T-helper 1 cell treated with Interleukin-12 subunit alpha and Interleukin-12 subunit beta and Interleukin-4 antibody, amounts not matched to agents 30 ng/mL and 1 ng/mL, for 36 hours (primary cell): Measurements from ENCODE around the gene GJB5. TPM values are rescaled to one million over a fixed set of nuclear protein-coding genes. Genes with fewer than 3 reads are reported as not detected.

Source experiments
- intact Hi-C: fragments of 100-400 bp; cut with micrococcal nuclease; formaldehyde crosslinking; loops from one replicate; pipeline ENCODE4 v1.15.1; 2024
- total RNA-seq: library from RNA; stranded (reverse); gene quantifications from 2 replicates; pipeline ENCODE4 v1.2.3, GENCODE V29; 2022

GJB5 gene
- total RNA-seq, 1 donor from 2014 or later = not detected

DNA sequence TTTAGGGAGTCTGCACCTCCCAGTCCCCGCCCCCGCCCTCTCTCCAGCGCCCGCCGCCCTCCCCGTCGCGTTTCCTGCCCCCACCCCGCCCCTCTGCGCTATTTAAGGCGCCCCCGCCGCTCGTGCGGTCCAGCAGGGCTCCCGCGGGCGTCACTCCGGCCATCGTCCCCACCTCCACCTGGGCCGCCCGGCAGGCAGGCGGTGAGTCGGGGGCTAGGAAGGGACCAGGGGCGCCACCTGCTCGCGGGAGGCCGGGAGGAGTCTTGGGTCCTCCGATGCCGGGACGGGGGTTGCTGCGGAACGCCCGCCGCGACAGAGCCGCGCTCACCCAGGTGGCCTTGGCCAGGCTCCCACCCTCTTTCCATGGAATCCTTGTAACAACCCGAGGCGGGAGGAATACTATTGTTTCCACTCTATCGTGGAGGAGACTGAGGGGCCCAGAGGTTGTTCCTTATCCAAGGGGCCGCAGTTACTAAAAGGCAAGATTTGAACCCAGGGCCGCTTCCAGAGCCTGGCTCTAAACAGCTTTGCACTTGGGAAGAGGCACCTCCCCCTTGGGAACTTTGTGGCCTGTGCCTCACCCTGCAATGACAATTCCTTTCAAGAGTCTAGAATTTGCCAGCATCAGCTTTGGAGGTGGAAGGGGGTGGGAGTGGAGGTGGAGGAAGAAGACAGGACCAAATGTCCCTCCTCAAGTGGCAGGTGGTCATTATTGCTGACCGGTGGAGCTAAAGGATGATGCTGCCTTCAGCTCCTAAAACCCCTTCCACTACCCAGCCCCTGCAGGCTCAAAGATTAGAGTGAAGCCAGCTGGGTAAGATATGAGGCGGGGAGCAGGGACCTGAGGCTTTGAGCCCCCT, 38.3 kb downstream of the GJB5 start, which contains the start of gene GJA4:
TSS of gene GJA4 (plus strand) at position 132 of the 860 bp plus-strand sequence. CDS start 1,215 bp downstream, outside the sequence.
- intact Hi-C loops = no loop called here

DNA sequence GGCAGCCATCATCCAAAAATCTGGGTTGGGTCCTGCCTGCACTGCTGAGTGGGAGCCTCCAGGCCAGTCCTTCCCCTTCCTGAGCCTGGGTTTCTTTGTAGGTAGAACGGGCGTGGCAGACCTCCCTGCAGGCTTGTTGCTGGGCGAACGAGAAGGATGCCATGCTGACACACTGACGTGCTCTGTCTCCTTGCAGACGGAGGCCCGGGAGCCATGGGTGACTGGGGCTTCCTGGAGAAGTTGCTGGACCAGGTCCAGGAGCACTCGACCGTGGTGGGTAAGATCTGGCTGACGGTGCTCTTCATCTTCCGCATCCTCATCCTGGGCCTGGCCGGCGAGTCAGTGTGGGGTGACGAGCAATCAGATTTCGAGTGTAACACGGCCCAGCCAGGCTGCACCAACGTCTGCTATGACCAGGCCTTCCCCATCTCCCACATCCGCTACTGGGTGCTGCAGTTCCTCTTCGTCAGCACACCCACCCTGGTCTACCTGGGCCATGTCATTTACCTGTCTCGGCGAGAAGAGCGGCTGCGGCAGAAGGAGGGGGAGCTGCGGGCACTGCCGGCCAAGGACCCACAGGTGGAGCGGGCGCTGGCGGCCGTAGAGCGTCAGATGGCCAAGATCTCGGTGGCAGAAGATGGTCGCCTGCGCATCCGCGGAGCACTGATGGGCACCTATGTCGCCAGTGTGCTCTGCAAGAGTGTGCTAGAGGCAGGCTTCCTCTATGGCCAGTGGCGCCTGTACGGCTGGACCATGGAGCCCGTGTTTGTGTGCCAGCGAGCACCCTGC, 39.3 kb downstream of the GJB5 start:
- intact Hi-C loops = no loop called here

DNA sequence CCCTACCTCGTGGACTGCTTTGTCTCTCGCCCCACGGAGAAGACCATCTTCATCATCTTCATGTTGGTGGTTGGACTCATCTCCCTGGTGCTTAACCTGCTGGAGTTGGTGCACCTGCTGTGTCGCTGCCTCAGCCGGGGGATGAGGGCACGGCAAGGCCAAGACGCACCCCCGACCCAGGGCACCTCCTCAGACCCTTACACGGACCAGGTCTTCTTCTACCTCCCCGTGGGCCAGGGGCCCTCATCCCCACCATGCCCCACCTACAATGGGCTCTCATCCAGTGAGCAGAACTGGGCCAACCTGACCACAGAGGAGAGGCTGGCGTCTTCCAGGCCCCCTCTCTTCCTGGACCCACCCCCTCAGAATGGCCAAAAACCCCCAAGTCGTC, 39.9 kb downstream of the GJB5 start:
- intact Hi-C loops = no loop called here

- intact Hi-C loops = no loop called here
These were observed 41.1 kb downstream of the GJB5 start for GRCh38 chr1:34795916-34796315.

DNA sequence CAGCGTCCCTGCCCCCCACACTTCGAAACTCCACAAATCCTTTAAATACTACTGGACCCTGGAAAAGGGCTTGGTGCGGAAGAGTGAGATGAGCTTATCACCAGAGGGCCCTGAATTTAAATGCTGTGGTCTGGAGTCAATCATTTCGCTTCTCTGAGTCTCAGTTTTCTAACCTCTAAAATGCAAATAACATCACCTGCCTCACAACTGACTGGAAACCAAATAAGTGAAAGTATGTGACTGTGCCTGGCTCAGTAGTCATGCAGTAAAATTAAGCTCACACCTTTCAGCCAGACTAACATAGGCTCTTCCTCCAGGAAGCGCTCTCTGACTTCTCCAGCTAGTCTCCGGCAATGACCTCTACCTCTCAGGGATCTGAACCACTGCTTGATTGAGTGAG, 42.1 kb downstream of the GJB5 start:
- intact Hi-C loops = no loop called here

DNA sequence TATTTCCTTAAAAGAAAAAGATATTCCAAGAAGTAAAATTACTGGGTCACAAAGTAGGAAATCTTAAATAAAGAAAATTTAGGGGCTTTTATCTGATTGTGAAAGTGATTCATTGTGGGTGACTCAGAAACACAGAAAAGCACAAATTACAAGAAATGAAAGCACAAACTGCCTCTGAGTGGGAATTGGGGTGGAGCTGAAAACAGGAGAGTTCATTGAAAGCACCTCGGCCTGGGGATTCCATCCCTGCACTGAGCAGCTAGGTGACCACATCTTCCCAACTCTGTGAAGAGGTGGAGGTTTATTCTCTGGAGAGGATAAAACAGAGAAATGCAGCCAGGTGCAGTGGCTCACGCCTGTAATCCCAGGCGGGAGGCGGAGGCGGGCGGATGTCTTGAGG, 45.4 kb downstream of the GJB5 start:
- intact Hi-C loops = no loop called here

DNA sequence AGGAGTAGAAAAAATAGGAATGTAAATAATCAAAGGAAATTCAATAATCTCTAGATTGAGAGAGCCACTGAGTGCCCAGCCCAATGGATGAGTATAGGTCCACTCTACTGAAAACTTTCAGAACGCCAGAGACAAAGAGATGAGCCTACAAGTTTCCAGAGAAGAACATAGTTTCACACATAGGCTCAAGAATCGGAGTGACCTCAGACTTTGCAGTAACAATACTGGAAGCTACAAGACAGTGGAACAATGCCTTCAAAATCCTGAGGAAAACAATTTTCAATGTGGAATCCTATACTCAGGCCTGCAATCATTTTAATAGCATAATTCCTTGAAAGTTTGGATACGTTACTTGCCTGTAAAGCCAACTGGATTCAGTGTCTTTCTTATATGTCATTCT, 48.9 kb downstream of the GJB5 start:
- intact Hi-C loops = no loop called here

- intact Hi-C loops = no loop called here
These were observed 51.5 kb downstream of the GJB5 start for GRCh38 chr1:34806396-34806795.

Other genes with a start within 250 kb of the GJB5 start
- not detected in 2 replicates for gene GJB4, start 4.7 kb downstream of the GJB5 start, total RNA-seq
- not detected in 2 replicates for gene GJB3, start 26.2 kb downstream of the GJB5 start, total RNA-seq
- 0.25 and 0.46 TPM in 2 replicates for gene GJA4, start 38.0 kb downstream of the GJB5 start, total RNA-seq
- gene SMIM12, start 104.7 kb downstream of the GJB5 start, total RNA-seq = 53.1 and 55.5 TPM in 2 replicates
- gene DLGAP3, start 174.6 kb downstream of the GJB5 start, total RNA-seq = 0.74 and 1.3 TPM in 2 replicates
- gene TMEM35B, start 230.3 kb downstream of the GJB5 start, total RNA-seq = 34.5 and 35.1 TPM in 2 replicates